Effector CD4-positive, alpha-beta T cell (primary cell): ENCODE measurements around the gene TBC1D1.
"Not testable (repeated sequence)": the region's sequence is repeated elsewhere in the genome, so short reads cannot be mapped to it uniquely, and the experiment has no call there.

ENCODE experiments used
- DNase-seq: peaks from one replicate; pipeline ENCODE4 v3.0.0-alpha.2; 2020

The TBC1D1 gene

DNA sequence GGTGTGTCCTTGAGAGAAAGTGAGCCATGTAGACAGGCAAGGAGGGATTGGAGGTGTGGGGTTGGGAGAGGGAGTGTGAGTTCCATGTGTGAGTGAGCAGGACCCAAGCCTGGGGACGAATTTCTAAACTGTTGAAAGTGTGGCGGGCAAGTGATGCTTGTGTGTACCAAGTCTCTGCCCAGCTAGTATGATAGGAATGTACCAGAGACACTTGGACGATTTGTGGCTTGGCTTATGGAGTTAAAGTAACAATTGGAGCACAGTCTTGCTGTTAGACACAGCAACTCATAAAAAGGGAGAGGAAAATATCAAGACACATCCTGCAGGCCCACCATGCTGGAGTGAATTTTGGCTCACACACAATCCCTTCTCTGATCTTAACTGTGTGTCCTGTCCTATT, 77.9 kb downstream of the TBC1D1 start:
- DNase-seq = no peak

GRCh38 chr4:37970702-37971101, 79.8 kb downstream of the TBC1D1 start:
- peak; percentile 45 for DNase-seq

GRCh38 chr4:37971202-37971601, 80.3 kb downstream of the TBC1D1 start:
- DNase-seq = no peak

DNA sequence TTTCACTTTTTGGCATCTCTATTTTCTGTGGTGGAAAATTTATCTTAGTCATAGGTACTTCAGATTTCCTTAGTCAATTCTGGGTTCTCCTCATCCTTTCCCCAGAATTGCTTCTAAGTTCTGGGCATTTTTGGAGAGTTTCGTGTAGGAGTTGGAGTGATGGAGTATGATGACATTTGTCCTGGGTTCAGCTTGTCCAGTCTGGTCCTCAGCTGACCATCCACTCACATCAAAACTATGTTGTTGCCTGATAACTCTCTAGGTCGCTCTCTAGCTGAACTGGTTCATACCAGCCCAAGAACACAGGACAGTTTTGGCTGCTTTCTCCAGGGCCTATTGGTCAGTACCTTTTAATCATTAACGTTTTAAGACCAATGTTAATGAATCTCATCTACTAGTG, 82.6 kb downstream of the TBC1D1 start:
- no peak for DNase-seq

GRCh38 chr4:37975321-37975822, 84.5 kb downstream of the TBC1D1 start:
- DNase-seq = not testable (repeated sequence)

- DNase-seq = no peak
Observed at GRCh38 chr4:37976507-37976906, 85.6 kb downstream of the TBC1D1 start.

DNA sequence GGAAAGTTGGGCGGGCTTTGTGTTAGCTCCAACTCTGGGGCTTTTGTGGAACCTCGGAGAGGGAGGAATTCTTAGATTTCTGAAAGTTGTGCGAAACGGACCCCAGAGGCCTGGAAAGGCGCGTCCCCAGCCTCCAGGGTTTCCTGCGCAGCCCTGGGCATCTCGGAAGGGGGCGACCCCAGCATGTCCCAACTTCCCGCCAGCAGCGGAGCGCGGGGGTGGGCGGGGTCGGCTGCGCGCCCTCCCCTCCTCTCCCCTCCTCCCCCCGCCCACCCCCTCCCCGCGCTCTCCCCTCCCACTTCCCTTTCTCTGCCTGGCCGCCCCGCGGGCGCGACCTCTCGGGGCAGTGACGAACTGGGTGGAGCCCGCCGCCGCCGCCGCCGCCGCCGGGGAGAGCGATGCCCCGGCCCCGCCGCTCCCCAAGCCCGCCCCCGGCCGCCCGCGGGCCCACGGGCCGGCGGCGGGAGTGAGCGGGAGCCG, 86.1 kb downstream of the TBC1D1 start:
- peak; percentile 72 for DNase-seq

DNA sequence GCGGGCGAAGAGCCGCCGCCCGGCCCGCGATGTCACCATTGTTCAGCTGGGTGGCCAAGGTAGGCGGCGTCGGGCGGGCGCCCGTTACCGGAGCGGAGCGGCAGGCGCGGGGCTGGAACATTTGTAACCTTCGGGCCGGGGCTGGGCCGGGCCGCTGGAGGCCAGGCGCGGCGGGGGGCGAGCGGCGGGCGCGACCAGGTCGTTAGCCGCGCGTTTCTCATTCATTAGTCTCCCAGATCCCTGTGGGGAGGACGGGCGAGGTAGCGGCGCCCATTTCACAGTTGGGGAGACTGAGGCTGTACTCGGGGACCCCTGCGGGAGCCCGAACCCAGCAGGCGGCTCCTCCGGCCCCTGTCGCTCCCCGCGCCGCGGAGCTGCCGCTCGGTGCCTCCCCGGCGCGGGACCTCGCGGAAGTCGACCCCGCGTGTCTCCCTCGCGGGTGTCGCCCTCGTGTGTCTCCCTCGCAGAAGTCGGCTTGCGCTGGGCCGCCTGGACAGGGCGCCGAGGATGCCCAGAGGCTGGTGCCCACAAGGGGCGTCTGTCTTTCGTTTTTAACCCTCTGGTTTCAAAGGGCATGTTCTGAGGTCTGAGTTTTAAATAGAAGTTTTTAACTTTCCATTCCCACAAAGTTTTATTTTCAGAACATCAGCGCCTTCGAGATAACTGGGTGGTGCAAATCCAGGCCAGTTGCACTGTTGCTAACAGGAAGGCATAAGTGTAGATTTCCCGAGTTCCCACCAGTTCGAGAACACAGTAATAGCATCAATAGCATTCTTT, 86.8 kb downstream of the TBC1D1 start:
- peak; percentile 63 for DNase-seq

- no peak for DNase-seq
Observed at GRCh38 chr4:37978248-37978924, 87.5 kb downstream of the TBC1D1 start.

GRCh38 chr4:37980246-37980645, 89.4 kb downstream of the TBC1D1 start:
- DNase-seq = no peak

DNA sequence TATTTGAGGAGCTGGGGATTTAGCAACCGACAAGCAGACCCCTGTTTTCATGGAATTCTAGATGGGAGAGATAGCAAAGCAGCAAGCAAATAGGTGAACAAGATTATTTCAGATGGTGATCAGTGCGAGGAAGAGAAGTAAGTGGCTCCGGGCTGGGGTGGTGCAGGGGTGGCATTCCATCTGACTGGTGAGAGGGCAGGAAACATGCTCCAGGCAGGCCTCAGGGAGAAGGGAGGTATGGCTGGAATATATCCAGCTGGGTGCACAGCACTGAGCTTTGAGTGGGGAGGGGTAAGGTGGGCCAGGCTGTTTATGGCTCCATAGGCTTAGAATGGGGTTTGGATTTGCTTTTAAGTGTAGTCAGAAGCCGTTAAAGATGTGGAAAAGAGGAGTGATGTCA, 90.5 kb downstream of the TBC1D1 start:
- DNase-seq = no peak

DNA sequence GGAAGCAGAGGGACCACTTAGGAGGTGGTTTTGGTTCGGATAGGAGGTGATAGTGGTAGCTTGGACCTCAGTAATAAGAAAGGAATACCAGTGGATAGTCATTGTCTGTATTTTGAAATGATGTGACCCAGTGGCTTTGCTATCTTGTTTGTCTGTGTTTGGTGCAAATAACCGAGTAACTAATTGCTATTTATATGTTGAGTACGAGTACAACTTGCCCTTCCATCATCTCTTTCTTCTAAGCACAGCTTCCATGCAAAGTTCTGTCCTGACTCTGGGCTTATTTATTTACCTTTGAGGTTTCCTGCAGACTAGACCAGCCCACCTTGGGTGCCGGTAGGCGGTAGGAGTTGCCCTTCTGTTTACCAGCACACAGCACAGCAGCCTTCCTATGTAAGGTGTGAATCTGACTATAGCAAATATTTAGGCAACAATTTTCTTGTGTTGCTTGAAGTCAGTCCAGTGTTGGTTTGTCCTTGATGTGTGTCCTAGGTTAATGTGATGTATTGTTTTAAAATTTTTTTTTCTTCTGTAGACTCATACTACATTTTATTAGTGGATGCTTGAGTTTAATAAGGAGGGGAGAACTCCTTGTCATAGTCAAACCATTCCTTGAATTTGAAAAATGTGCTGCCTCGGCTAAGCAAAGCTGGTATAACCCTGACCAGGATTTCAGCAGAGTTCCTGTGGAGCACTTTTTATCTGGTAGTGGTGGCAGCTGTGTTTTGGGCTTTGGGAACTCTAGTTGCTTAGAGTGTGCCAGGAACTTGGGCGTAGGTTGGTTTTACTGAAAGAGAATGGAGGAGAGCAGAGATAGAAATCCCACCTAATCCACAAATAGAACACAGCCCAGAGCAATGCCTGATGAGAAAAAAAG, 91.2 kb downstream of the TBC1D1 start:
- DNase-seq = no peak

DNA sequence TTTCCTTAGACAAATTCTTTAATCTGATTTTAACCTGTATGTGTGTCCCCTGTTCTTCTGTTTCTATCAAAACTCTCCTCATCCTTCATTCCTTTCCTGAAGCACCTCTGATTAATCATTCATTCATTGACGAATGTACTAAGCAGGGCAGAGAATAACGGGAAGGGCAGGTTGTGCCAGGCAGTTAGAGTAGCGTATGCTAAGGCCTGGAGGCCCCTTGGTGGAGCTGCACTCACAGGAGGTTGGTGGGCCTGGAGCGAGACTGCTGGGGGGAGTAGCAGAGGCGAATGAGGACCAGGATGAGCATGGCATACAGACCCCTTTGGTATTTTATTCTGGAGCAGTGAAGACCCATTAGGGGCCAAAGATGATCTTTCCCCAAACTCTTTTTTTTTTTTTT, 91.9 kb downstream of the TBC1D1 start:
- no peak for DNase-seq

- no peak for DNase-seq
Observed at GRCh38 chr4:37983951-37984350, 93.1 kb downstream of the TBC1D1 start.

DNA sequence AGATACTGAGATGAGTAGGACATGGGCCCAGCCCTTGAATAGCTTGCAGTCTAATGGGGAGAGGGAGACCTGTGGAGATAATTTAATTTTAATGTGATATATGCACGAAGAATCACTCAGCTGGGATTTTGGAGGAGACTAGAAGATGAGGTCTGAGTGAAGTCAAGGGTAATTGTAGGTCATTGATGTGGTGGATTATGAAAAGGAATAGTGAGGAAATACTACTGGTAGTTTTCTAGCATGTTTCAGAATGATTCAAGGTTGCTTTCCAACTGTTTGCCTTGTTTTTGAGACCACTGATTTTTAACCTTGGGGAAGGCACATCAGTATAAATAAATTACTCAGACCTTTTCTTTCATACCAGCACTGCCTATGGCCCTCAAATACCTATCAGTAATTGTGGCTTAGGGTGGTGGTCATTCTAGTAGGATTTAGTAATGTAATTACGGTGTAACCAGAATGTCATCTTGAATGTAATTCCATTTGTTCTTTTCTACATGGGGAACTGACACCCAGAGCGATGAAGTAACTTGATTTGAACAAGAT, 94.9 kb downstream of the TBC1D1 start:
- DNase-seq = no peak

DNA sequence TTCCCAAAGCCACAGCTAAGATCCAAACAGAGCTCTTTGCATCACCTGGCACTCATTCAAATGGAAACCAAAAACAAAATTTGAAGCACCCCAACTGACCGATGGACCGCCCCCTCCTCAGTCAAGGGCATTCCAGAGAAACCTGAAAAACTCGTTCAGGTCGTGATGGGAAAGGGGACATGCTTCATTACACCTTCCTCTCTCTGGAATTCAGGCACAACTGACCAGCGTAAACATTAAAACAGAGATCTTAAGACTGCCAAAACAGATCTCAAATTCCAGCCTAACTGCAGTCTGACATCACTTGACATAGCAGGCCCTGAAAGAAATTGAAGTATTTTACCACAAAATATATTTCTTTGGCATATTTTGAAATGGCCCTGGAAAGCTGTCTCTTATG, 97.8 kb downstream of the TBC1D1 start:
- DNase-seq = no peak

DNA sequence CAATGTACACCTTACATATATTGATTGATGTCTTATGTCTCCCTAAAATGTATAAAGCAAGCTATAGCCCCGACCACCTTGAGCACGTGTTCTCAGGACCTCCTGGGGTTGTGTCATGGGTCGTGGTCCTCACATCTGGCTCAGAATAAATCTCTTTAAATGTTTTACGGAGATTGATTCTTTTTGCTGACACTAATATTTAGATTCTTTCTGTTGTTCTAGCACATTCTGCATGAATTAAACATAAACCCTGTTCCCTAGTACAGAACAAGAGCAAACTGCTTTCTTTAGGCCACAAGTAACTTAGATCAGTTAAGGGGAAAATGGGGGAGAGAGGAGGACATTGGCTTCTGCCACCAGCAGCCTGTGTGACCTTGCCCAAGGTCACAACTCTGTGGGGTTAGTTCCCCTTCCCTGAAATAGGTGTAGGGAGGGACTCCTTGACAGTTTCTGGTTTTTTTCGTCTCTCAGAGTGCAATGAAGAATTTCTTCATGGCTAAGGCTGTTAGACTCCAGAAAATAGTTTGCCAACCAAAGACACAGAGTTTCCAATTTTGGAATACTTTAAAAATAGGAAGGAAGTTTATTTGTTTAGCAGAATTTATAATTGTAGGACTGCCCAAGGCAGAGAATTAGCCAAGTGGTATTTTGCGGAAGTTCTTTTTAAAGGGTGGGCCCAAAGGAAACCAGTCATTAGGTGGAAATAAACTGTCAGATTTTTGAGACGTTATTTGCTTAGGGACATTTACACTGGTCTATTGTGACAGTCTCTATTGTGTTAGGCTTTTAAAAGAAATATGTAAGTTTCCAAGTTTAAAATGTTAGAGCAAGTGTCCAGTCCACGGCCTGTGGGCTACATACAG, 98.7 kb downstream of the TBC1D1 start:
- DNase-seq = no peak

- no peak for DNase-seq
Observed at GRCh38 chr4:37990731-37991245, 99.9 kb downstream of the TBC1D1 start.

- DNase-seq = no peak
Observed at GRCh38 chr4:37991623-37992410, 100.9 kb downstream of the TBC1D1 start.

DNA sequence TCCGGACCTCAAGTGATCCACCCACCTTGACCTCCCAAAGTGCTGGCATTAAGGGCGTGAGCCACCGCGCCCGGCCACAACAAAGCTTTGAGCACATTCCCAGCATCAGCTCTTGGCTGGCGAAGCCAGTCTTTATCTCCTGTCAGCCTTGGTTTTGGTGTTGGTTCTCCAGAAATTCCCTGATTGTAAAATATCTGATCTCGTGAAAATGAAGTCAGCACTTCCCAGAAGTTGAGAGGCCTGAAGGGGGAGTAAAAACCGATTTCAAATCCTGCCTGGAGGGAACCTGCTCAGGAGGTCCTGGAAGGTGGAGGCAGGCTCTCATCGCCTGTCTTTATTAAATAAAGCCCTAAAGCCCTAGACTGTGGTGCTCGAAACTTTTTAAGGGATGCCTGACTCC, 102.9 kb downstream of the TBC1D1 start:
- no peak for DNase-seq

DNA sequence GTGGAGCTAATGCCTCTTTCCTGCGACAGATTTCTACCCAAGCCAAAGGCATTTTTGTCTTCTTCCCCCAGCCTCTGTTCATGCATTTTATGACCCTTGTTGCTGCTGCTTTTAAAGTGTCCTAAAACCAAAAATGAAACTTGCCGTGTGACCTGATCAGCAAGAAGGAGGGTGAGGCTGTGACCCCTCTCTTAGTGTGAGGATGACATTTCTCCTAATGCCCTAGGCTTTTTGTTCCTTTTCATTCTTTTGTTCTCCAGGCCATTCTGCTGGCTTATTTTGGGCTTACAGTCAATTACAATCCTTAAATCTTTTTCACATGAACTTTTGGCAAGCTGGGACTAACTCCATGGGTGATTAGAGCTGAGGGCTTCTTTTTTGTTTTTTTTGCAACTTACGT, 103.7 kb downstream of the TBC1D1 start:
- no peak for DNase-seq
